Liver (tissue), 9 donors: ENCODE measurements around the gene RNU6-9. TPM values are rescaled to one million over a fixed set of nuclear protein-coding genes. Genes with fewer than 3 reads are reported as not detected.

Source experiments
- DNase-seq: peaks from one replicate; pipeline ENCODE4 v3.0.0-alpha.2; 2017; ENCODE audit warnings: low spot score
- H3K27ac ChIP-seq, 2 donors: one replicate each; pipeline ENCODE4 v1.7.0; 2013; ENCODE audit warnings: inconsistent platforms in 2 of 2, low read length in 2 of 2, control low read depth in 1 of 2, low read depth in 1 of 2, mild to moderate bottlenecking in 1 of 2
- H3K27me3 ChIP-seq, 4 donors: one replicate each; pipeline versions ENCODE4 v1.6.1 to v1.7.0; 2013; ENCODE audit warnings: low read length in 3 of 4, inconsistent platforms in 1 of 4, mild to moderate bottlenecking in 1 of 4, moderate library complexity in 1 of 4; ENCODE audit not compliant: control insufficient read depth in 4 of 4, insufficient read depth in 4 of 4
- H3K36me3 ChIP-seq, 4 donors: one replicate each; pipeline versions ENCODE4 v1.6.1 to v1.7.0; 2013; ENCODE audit warnings: low read length in 3 of 4, mild to moderate bottlenecking in 3 of 4, low read depth in 1 of 4, moderate library complexity in 1 of 4; ENCODE audit not compliant: control insufficient read depth in 4 of 4, insufficient read depth in 3 of 4
- H3K4me1 ChIP-seq, 4 donors: one replicate each; pipeline versions ENCODE4 v1.6.1 to v1.7.0; 2013; ENCODE audit warnings: low read length in 3 of 4, mild to moderate bottlenecking in 3 of 4, moderate library complexity in 1 of 4; ENCODE audit not compliant: control insufficient read depth in 4 of 4, insufficient read depth in 4 of 4
- H3K4me3 ChIP-seq, 3 donors: one replicate each; pipeline versions ENCODE4 v1.6.1 to v1.7.0; 2013; ENCODE audit warnings: low read length in 3 of 3, control low read depth in 1 of 3, low read depth in 1 of 3, mild to moderate bottlenecking in 1 of 3
- H3K9ac ChIP-seq, 2 donors: one replicate each; pipeline ENCODE4 v1.7.0; 2013; ENCODE audit warnings: low read length in 2 of 2, mild to moderate bottlenecking in 2 of 2, moderate library complexity in 2 of 2, control low read depth in 1 of 2, low read depth in 1 of 2
- H3K9me3 ChIP-seq, 4 donors: one replicate each; pipeline versions ENCODE4 v1.6.1 to v1.7.0; 2013; ENCODE audit warnings: low read length in 3 of 4; ENCODE audit not compliant: control insufficient read depth in 4 of 4
- CTCF ChIP-seq: fragments of 150-350 bp; IDR thresholded peaks from 2 replicates; pipeline ENCODE4 v1.5.1; 2017; ENCODE audit warnings: improper control_type of control experiment, low read depth, low read length; ENCODE audit not compliant: missing input control
- EGR1 ChIP-seq, 2 donors: IDR thresholded peaks; 2 replicates each; pipeline ENCODE4 v1.6.1; 2016 to 2018; ENCODE audit warnings: antibody characterized with exemption in 2 of 2, low read depth in 2 of 2
- FOXA1 ChIP-seq: IDR thresholded peaks from 2 replicates; pipeline ENCODE4 v1.6.1; 2016; ENCODE audit warnings: antibody characterized with exemption
- FOXA2 ChIP-seq: IDR thresholded peaks from 2 replicates; pipeline ENCODE4 v1.6.1; 2016; ENCODE audit warnings: antibody characterized with exemption
- GABPA ChIP-seq, 2 donors: IDR thresholded peaks in 1 of 2; conservative IDR thresholded peaks in 1 of 2; 2 replicates each; pipeline ENCODE4 v1.6.1; 2016; ENCODE audit warnings: antibody characterized with exemption in 2 of 2, mild to moderate bottlenecking in 1 of 2, moderate library complexity in 1 of 2
- HNF4A ChIP-seq, 2 donors: conservative IDR thresholded peaks; 2 replicates each; pipeline ENCODE4 v1.6.1; 2016; ENCODE audit warnings: antibody characterized with exemption in 2 of 2, mild to moderate bottlenecking in 2 of 2
- HNF4G ChIP-seq: IDR thresholded peaks from 2 replicates; pipeline ENCODE4 v1.6.1; 2016; ENCODE audit warnings: antibody characterized with exemption
- JUND ChIP-seq, 2 donors: IDR thresholded peaks; 2 replicates each; pipeline ENCODE4 v1.6.1; 2016; ENCODE audit warnings: antibody characterized with exemption in 2 of 2
- NR2F2 ChIP-seq: IDR thresholded peaks from 2 replicates; pipeline ENCODE4 v1.6.1; 2016; ENCODE audit warnings: antibody characterized with exemption
- RAD21 ChIP-seq, 2 donors: IDR thresholded peaks; 2 replicates each; pipeline ENCODE4 v1.6.1; 2016; ENCODE audit warnings: antibody characterized with exemption in 2 of 2, mild to moderate bottlenecking in 2 of 2
- REST ChIP-seq: IDR thresholded peaks from 2 replicates; pipeline ENCODE4 v1.6.1; 2016; ENCODE audit warnings: antibody characterized with exemption, mild to moderate bottlenecking
- RXRA ChIP-seq, 2 donors: IDR thresholded peaks; 2 replicates each; pipeline ENCODE4 v1.6.1; 2017 to 2018; ENCODE audit warnings: antibody characterized with exemption in 2 of 2, mild to moderate bottlenecking in 1 of 2
- SP1 ChIP-seq: IDR thresholded peaks from 2 replicates; pipeline ENCODE4 v1.6.1; 2018; ENCODE audit warnings: antibody characterized with exemption, mild to moderate bottlenecking
- TAF1 ChIP-seq: conservative IDR thresholded peaks from 2 replicates; pipeline ENCODE4 v1.6.1; 2016; ENCODE audit warnings: antibody characterized with exemption, mild to moderate bottlenecking
- YY1 ChIP-seq: IDR thresholded peaks from 2 replicates; pipeline ENCODE4 v1.6.1; 2016; ENCODE audit warnings: antibody characterized with exemption, mild to moderate bottlenecking
- ZBTB33 ChIP-seq: IDR thresholded peaks from 2 replicates; pipeline ENCODE4 v1.6.1; 2016; ENCODE audit warnings: antibody characterized with exemption
- WGBS: extraction: QIAGEN DNeasy Blood & Tissue Kit; methylation state at CpG from one replicate; pipeline ENCODE4 v1.1.7; 2013; 5-methylcytosine and 5-hydroxymethylcytosine counted together
- polyA plus RNA-seq, 2 donors: library from polyadenylated mRNA; stranded (reverse) in 1 of 2; unstranded in 1 of 2; fragments of 200-250 nt in 1 of 2; fragments of >200 nt in 1 of 2; fragmentation: Nextera tagmentation in 1 of 2; extraction: Ambion mirVana in 1 of 2; gene quantifications; one replicate each; pipeline versions ENCODE4 v1.2.1 to v1.2.3, GENCODE V29; 2013 to 2015
- total RNA-seq, 2 donors: library from RNA; depleted of rRNA; stranded (reverse); fragments of >200 nt; gene quantifications; one replicate each; pipeline ENCODE4 v1.2.3, GENCODE V29; 2014
- TF ChIP-seq, protein P1 (sequence below): IDR thresholded peaks from 2 replicates; pipeline ENCODE4 v1.6.1; 2016; ENCODE audit warnings: antibody characterized with exemption
- TF ChIP-seq, protein P2 (sequence below): IDR thresholded peaks from 2 replicates; pipeline ENCODE4 v1.6.1; 2016; ENCODE audit warnings: antibody characterized with exemption
- donor health status: healthy.
- donor health status: healthy.
- donor health status: healthy.
- donor health status: healthy.
- donor health status: healthy.

Gene RNU6-9
- not detected for total RNA-seq
- not detected for polyA plus RNA-seq

- Histone ChIP-seq H3K27me3 (no peaks in the 10 kb centered on the region), H3K9ac (peak within 1 kb of the TSS; percentile 77 to 82), H3K9me3 (no peaks in the 10 kb centered on the region), H3K27ac (peak within 1 kb of the TSS; percentile 83 to 93), H3K4me3 (peak within 1 kb of the TSS; percentile 74 to 91 (median 84)), H3K4me1 (peaks cover 0 to 7% (median 4%) of the 10 kb centered on the region in 4 donors), H3K36me3 (peaks cover 0 to 17% (median 7%) of the 10 kb centered on the region in 4 donors)
- WGBS = under 1% methylated on average over 68 of the region's 69 CpGs
- TF ChIP-seq FOXA2 = no peak
- TF ChIP-seq YY1 = peak; percentile 96
- peak in 1 of 2 donors; percentile 40 for TF ChIP-seq GABPA (IDR thresholded peaks at IDR 0.05 in 1 of 2, conservative IDR thresholded peaks at IDR 0.05 in 1 of 2)
- TF ChIP-seq HNF4A (conservative IDR thresholded peaks at IDR 0.05) = peak; percentile 20 to 28
- TF ChIP-seq NR2F2 = peak; percentile 28
- peak in 1 of 2 donors; percentile 51 for TF ChIP-seq JUND (IDR thresholded peaks at IDR 0.05)
- TF ChIP-seq CTCF = no peak
- no peak for TF ChIP-seq ZBTB33
- TF ChIP-seq FOXA1 = peak; percentile 24
- TF ChIP-seq HNF4G = no peak
- TF ChIP-seq EGR1 (IDR thresholded peaks at IDR 0.05; ENCODE audit: low read depth in 2 of 2) = no peak
- no peak for TF ChIP-seq TAF1
- TF ChIP-seq, protein P1, sequence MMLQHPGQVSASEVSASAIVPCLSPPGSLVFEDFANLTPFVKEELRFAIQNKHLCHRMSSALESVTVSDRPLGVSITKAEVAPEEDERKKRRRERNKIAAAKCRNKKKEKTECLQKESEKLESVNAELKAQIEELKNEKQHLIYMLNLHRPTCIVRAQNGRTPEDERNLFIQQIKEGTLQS = peak; percentile 93
- no peak for TF ChIP-seq RAD21 (IDR thresholded peaks at IDR 0.05)
- no peak for TF ChIP-seq RXRA (IDR thresholded peaks at IDR 0.05)
- TF ChIP-seq, protein P2, sequence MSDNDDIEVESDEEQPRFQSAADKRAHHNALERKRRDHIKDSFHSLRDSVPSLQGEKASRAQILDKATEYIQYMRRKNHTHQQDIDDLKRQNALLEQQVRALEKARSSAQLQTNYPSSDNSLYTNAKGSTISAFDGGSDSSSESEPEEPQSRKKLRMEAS = no peak
- TF ChIP-seq REST = no peak
- peak; percentile 67 for TF ChIP-seq SP1
- DNase-seq = peak; percentile 88
Observed at GRCh38 chr19:892894-893689, at the start of gene RNU6-9, which contains the start of gene MED16. Gene RNU6-9, plus strand, starts transcription at chr19:893484. Gene MED16, minus strand, starts transcription at chr19:893187. Its CDS starts 2,056 bp downstream, at chr19:891131.
